Right lobe of liver (tissue), 6 donors: ENCODE data around the gene SRPK2. TPM values are rescaled to one million over a fixed set of nuclear protein-coding genes. Genes with fewer than 3 reads are reported as not detected.
A peak's percentile ranks its signal among the peaks of the same experiment; 100 is the strongest.

Experiments
- ATAC-seq, 4 donors: fragments of 200-7000 bp; cut with Tn5 transposase; one replicate each; pipeline ENCODE4 v1.9.1; 2020; ENCODE audit warnings: mild to moderate bottlenecking in 4 of 4, moderate library complexity in 4 of 4
- DNase-seq, 3 donors: peaks; one replicate each; pipeline ENCODE4 v3.0.0-alpha.2; 2020
- H3K27ac ChIP-seq, 3 donors: fragments of 200-600 bp; one replicate each; pipeline ENCODE4 v1.8.0; 2022
- H3K27me3 ChIP-seq, 2 donors: fragments of 200-600 bp; one replicate each; pipeline ENCODE4 v1.8.0; 2022
- H3K36me3 ChIP-seq, 4 donors: fragments of 200-600 bp; sonication (generic) in 1 of 4; one replicate each; pipeline versions ENCODE4 v1.5.1 to v1.8.0; 2017 to 2022; ENCODE audit warnings: control low read depth in 1 of 4
- H3K4me1 ChIP-seq, 4 donors: fragments of 200-600 bp; sonication (generic) in 1 of 4; one replicate each; pipeline versions ENCODE4 v1.5.1 to v1.8.0; 2017 to 2022; ENCODE audit warnings: control low read depth in 1 of 4
- H3K4me3 ChIP-seq, 3 donors: fragments of 200-600 bp; one replicate each; pipeline ENCODE4 v1.8.0; 2022
- H3K9me3 ChIP-seq, 4 donors: fragments of 200-600 bp; sonication (generic) in 1 of 4; one replicate each; pipeline versions ENCODE4 v1.5.1 to v1.8.0; 2017 to 2022; ENCODE audit warnings: control low read depth in 1 of 4
- POLR2A ChIP-seq: fragments of 450-650 bp; IDR thresholded peaks from one replicate; pipeline ENCODE4 v1.6.1; 2017; ENCODE audit warnings: antibody characterized with exemption, mild to moderate bottlenecking
- WGBS: methylation state at CpG from one replicate; pipeline ENCODE4 v1.1.6; 2018; ENCODE audit warnings: low coverage, low lambda C conversion rate; ENCODE audit not compliant: insufficient coverage; ENCODE audit errors: missing lambda C conversion rate; 5-methylcytosine and 5-hydroxymethylcytosine counted together
- intact Hi-C, 2 donors: fragments of 100-400 bp; cut with DNase I; formaldehyde crosslinking; loops; one replicate each; pipeline versions ENCODE4 v1.11.2 to v1.14.1; 2022
- total RNA-seq, 6 experiments: library from RNA; depleted of rRNA in 2 of 6; stranded (reverse); fragments of >200 nt in 2 of 6; fragmentation: NEBNext Ultra II Directional in 3 of 6; extraction: Animal tissue kit (Norgen Biotek cat#: 25700) in 3 of 6; gene quantifications; one replicate each; pipeline versions ENCODE4 v1.1.0 to v1.2.4, GENCODE V29; 2016 to 2023
- TF ChIP-seq, protein P1 (sequence below), 4 donors: fragments of 200-600 bp in 3 of 4; fragments of 450-650 bp in 1 of 4; IDR thresholded peaks; one replicate each; pipeline versions ENCODE4 v1.5.1 to v1.8.0; 2016 to 2022; ENCODE audit warnings: antibody characterized with exemption in 4 of 4, mild to moderate bottlenecking in 2 of 4
- donor health status: DM: no; HTN: yes; CAD: no.
- donor health status: DM: no; HTN: no; CAD: no.
- donor health status: DM: no; HTN: no; CAD: no.
- donor health status: DM: no; HTN: yes; CAD: no.
- donor health status: DM: no; HTN: yes; CAD: no.

Gene SRPK2
- total RNA-seq, 6 experiments from 2014 or later: 15.5 to 21.1 (median 18.2) TPM

DNA sequence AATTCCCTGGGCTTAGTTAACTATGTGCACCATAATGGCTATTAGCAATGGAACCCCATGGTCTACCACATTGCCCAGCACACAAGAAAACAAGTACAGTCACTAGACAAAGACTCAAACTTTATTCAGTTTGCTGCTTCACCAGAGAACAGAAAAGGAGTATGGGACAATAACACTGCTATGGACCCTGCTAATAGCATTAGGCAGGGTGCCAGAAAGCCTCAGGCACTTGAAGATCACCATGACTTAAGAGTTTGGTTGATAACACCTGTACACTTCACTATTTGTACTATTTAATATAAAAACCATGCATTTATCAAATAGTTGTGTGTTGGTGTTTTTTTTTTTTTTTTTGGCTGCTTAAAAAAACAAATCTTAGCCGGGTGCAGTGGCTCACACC, 215.1 kb downstream of the SRPK2 start:
- Histone ChIP-seq H3K4me3 (no peak overlapping the region), H3K4me1 (no peaks in the 10 kb centered on the region), H3K36me3 (no peaks in the 10 kb centered on the region), H3K9me3 (no peaks in the 10 kb centered on the region), H3K27ac (no peak overlapping the region), H3K27me3 (no peaks in the 10 kb centered on the region)
- TF ChIP-seq, protein P1, sequence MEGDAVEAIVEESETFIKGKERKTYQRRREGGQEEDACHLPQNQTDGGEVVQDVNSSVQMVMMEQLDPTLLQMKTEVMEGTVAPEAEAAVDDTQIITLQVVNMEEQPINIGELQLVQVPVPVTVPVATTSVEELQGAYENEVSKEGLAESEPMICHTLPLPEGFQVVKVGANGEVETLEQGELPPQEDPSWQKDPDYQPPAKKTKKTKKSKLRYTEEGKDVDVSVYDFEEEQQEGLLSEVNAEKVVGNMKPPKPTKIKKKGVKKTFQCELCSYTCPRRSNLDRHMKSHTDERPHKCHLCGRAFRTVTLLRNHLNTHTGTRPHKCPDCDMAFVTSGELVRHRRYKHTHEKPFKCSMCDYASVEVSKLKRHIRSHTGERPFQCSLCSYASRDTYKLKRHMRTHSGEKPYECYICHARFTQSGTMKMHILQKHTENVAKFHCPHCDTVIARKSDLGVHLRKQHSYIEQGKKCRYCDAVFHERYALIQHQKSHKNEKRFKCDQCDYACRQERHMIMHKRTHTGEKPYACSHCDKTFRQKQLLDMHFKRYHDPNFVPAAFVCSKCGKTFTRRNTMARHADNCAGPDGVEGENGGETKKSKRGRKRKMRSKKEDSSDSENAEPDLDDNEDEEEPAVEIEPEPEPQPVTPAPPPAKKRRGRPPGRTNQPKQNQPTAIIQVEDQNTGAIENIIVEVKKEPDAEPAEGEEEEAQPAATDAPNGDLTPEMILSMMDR (IDR thresholded peaks at IDR 0.05): no peak
- no peak for TF ChIP-seq POLR2A
- ATAC-seq: no peak
- WGBS: 100% methylated on average over 1 of the region's 1 CpG
- intact Hi-C loops: no loop called here
- DNase-seq: no peak

DNA sequence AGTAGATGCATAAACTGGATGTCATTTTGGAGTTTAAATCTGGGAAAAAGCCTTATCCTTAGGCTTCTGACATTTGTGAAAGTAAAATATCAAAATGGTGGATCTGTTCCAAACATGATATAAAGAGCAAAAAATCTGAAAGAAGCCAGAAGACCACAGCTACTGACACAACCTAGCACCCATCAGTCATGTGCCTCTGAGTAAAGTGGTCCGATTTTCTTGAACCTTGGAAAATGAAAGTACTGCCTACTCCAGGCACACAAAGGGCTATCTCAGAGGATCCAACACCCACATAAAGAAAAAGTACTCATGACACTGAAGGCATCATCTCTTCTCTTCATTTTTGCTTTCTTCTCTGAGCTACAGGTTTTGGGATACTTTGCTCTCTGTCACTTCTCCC, 224.0 kb downstream of the SRPK2 start:
- no peaks in the 10 kb centered on the region for H3K9me3 ChIP-seq
- no peak for DNase-seq
- ATAC-seq: no peak
- 86% methylated on average over 1 of the region's 1 CpG for WGBS
- intact Hi-C loops: no loop called here
- H3K27ac ChIP-seq: no peak overlapping the region
- no peaks in the 10 kb centered on the region for H3K27me3 ChIP-seq
- no peak overlapping the region for H3K4me3 ChIP-seq
- H3K36me3 ChIP-seq: peaks cover 0 to 18% (median 1%) of the 10 kb centered on the region in 4 donors
- TF ChIP-seq POLR2A: no peak
- TF ChIP-seq, protein P1 (IDR thresholded peaks at IDR 0.05): no peak
- H3K4me1 ChIP-seq: no peaks in the 10 kb centered on the region

DNA sequence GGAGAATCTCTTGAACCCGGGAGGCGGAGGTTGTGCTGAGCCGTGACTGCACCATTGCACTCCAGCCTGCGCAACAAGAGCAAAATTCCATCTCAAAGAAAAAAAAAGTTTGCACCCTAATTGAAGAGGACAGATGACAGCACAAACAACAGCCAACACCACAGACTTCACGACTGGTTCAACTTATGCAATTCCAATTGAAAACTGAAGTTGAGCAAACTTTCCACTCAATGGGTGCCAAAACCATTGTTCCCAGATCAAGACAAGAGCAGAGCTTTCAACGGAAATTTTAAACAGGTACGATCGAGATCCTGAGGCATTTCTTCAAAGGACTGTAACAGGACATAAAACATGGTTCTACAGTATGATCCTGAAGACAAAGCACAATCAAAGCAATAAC, 225.0 kb downstream of the SRPK2 start:
- Histone ChIP-seq H3K27ac (no peak overlapping the region), H3K27me3 (no peaks in the 10 kb centered on the region), H3K4me1 (no peaks in the 10 kb centered on the region), H3K4me3 (no peak overlapping the region), H3K36me3 (peaks cover 0 to 18% (median 1%) of the 10 kb centered on the region in 4 donors), H3K9me3 (no peaks in the 10 kb centered on the region)
- intact Hi-C loops: no loop called here
- TF ChIP-seq POLR2A: no peak
- DNase-seq (peak in 1 of 3 donors; percentile 56), ATAC-seq (peak; percentile 23 to 83 (median 55))
- 74% methylated on average over 7 of the region's 8 CpGs for WGBS

DNA sequence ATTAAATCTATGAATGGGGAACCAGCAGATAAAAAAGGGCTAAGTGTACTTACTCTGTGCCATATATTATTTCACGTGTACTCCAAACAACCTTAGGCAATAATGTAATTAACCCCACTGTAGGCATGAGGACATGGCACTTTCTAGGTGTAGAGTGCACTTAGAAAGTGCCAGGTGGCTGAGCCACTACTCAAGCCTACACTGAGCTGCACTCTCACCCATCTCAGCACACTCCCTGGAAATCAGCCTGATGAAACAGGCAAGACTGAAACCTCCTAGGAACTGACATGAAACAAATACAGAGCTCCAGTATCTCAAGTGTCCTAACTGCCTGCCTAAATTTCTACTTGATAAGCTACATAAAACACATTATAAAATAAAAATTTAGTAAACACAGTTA, 227.4 kb downstream of the SRPK2 start:
- H3K4me3 ChIP-seq: no peak overlapping the region
- intact Hi-C loops: no loop called here
- WGBS: 88% methylated on average over 1 of the region's 1 CpG
- no peak overlapping the region for H3K27ac ChIP-seq
- TF ChIP-seq POLR2A: no peak
- TF ChIP-seq, protein P1 (IDR thresholded peaks at IDR 0.05): no peak
- ATAC-seq (no peak), DNase-seq (no peak)
- H3K9me3 ChIP-seq: no peaks in the 10 kb centered on the region
- peaks cover 0 to 3% (median 0%) of the 10 kb centered on the region in 4 donors for H3K36me3 ChIP-seq
- no peaks in the 10 kb centered on the region for H3K4me1 ChIP-seq
- H3K27me3 ChIP-seq: no peaks in the 10 kb centered on the region

DNA sequence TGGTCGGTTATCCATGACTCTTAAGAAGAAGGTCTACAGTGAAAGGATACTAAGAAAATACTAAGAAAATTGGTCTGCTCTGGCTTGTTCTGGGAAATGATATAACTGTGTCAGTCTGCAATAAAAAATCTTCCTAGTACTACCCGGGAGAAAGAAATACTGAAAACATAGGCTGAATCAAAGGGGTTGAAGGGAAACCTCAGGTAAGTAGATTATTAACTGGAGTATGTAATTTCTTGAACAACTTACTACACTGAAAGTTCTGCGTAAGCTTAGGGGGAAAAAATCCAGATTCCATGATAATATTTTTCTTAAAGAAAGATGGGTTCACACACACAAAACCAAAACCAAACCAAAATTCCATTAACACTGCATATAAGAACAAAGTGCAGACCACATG, 231.4 kb downstream of the SRPK2 start:
- no peak for DNase-seq
- intact Hi-C loops: no loop called here
- 89% methylated on average over 3 of the region's 3 CpGs for WGBS
- Histone ChIP-seq H3K27me3 (no peaks in the 10 kb centered on the region), H3K4me1 (no peaks in the 10 kb centered on the region), H3K4me3 (no peak overlapping the region), H3K9me3 (no peaks in the 10 kb centered on the region), H3K27ac (no peak overlapping the region), H3K36me3 (peaks cover 0 to 5% (median 0%) of the 10 kb centered on the region in 4 donors)
- no peak for ATAC-seq
- TF ChIP-seq, protein P1 (IDR thresholded peaks at IDR 0.05): no peak
- TF ChIP-seq POLR2A: no peak
